HG03103 (cell line): ENCODE data around the gene GSG1.

ENCODE experiments used
- ATAC-seq: cut with Tn5 transposase; IDR thresholded peaks from one replicate; pipeline ENCODE4 v1.9.1; 2021; ENCODE audit warnings: low read depth; ENCODE audit not compliant: unreplicated experiment

Gene GSG1

DNA sequence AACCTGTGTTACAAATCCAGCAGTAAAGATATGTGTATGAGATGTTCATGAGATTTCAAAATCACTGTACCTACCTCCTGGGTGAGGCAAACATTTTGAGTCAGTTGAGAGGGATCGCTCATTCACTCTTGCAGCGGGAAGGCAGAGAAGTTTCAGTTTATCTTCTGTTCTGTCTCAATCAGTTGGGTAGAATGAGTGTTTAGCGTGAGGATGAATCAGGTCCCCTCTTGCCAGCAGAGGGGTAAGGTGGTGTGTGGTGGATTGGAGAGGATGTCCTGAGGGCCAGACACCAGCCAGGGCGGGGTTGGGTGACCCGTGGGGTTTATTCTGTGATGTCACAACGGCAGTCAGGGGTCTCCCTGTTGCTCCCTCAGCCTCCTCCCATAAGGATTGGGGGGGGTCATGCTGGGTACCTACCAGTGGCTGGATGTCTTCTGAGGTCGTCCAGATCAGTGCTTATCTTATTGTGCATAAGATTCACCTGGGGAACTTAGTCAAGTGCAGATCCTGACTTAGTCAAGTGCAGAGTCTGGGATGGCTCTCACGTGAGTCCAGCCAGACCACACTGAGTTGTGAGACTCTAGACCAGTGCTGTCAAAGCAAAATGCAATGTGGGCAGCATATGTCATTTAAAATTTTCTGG lies at the start of gene GSG1:
GSG1 (minus strand) TSS at position 277 of the 643 bp plus-strand sequence; CDS start at position 122, 155 bp downstream.
- no peak for ATAC-seq

- no peak for ATAC-seq
Measured at GRCh38 chr12:13153180-13153579, 49.7 kb upstream of the GSG1 start.

DNA sequence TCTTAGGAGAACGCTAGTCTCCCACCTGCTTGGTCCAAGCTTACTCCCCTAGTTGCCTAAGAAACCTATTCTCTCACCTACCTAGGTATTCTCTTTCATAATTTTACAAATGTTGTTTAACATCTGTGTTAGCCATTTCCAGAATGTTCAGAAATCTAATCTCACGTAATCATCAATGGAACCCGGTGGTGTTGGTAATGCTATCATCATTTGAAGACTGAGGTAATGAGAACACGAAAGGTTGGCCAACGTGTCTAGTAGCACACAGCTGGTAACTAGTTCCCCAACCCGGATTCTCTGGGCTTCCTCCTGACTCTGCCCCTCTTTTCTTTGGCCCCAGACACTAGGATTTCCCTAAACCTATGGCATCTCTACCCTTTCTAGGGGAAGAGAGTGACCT lies 49.3 kb upstream of the GSG1 start:
- ATAC-seq: no peak

DNA sequence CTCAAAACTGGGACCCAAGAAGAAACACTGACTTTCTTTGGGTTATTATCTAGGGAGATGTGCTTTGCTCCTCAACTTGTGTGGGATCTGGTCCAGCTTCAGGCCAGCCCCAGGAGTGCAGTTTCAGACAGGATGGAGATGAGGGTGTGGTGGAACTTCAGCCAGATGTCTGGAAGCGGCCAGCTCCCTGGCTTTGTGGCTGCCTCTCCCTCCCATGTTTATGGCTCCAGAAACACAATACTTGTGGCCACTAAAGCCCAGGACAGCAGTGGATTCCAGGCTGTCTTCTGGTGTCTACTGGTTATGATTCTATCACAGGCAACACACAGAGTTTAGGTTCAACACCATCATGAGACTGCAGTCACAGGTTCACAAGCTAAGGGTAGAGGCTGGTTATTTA lies 48.8 kb upstream of the GSG1 start:
- no peak for ATAC-seq

DNA sequence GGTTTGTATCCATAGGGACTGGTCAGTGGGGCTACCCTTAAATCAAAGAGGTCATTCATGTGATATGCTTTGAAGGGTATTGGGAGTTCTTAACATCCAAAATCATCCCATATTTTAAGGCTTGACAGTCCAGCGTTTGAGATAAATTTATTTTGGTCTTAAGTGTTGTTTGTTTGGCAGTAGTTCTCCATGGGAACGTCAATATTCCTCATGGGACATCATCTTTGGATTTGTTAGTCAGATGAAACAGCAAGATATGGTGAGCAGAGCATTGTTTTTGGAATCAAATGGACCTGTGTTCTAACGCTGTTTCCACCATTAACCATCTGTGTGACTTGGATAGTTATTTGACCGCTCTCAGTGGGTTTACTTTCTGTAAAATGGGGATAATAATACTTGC lies 45.9 kb upstream of the GSG1 start:
- ATAC-seq: no peak

- ATAC-seq: no peak
Measured at GRCh38 chr12:13148485-13148847, 45.0 kb upstream of the GSG1 start.

- no peak for ATAC-seq
Measured at GRCh38 chr12:13147688-13148484, 44.4 kb upstream of the GSG1 start.

- ATAC-seq: no peak
Measured at GRCh38 chr12:13146336-13146938, 43.0 kb upstream of the GSG1 start.

DNA sequence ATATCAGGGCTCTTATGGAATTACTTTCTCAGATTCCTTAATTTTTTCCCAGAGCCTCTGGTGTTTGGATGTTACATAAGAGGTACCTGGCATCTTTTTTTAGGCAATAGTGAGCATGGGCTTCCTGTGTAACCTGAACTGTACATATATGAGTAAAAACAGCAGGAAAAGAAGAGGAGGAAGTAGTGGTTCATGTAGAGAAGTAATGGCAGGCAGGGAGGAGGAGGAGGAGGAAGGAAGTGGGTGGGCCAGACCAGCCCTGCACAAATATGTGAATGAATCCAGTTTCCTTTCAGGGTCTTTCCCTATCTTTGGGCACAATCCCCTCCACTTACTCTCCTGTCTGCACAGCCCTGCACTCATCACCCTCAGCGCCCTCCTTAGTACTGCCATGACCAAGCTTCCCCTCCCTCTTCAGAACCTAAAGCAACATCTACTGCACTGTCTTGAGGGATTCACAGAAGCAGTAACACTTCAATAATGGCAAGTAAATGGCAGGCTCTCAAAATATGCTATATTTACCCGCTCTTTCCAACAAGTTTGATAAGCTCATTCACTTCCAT lies 40.9 kb upstream of the GSG1 start:
- no peak for ATAC-seq

- no peak for ATAC-seq
Measured at GRCh38 chr12:13142747-13143146, 39.3 kb upstream of the GSG1 start.

DNA sequence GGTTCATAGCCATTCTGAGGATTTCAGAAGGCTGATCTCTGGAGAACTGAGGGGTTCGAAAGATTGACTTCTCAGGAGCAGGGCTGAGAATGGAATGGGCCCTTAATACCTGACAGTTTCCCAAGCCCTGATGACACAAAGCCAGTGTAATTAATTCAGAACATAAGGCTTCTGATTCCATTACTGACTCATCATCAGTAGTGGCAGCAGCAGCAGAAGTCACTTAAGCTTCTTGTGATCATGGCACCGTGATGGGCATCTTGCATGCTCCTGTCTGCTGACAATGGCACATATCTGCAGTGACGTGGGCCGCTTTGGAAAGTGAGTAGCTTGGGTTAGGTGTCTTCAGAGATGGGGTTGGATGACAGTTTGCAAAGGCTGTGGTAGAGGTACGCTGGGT lies 38.2 kb upstream of the GSG1 start:
- ATAC-seq: no peak

- no peak for ATAC-seq
Measured at GRCh38 chr12:13135371-13136178, 32.1 kb upstream of the GSG1 start.

DNA sequence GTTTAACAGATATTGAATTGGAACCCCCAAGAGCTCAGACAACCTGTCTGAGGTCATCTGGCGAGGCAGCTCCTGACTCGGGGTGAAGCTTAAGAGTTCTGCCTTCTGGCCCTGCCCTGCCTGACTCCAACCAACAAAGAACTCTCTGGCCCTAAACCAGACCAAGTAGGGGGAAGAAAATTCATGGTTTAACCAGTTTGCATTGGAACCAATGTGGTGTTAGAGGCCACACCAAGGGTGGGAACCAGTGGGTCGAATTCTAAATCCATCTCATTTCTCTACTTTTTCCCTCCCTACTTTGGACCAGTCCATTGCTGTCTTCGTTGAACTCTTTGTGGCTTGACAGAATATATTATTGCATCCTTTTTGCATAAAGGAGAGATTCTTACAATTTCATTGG lies 30.4 kb upstream of the GSG1 start:
- no peak for ATAC-seq

- ATAC-seq: no peak
Measured at GRCh38 chr12:13130981-13131380, 27.5 kb upstream of the GSG1 start.

GRCh38 chr12:13128291-13128965 lies 25.0 kb upstream of the GSG1 start:
- ATAC-seq: no peak

DNA sequence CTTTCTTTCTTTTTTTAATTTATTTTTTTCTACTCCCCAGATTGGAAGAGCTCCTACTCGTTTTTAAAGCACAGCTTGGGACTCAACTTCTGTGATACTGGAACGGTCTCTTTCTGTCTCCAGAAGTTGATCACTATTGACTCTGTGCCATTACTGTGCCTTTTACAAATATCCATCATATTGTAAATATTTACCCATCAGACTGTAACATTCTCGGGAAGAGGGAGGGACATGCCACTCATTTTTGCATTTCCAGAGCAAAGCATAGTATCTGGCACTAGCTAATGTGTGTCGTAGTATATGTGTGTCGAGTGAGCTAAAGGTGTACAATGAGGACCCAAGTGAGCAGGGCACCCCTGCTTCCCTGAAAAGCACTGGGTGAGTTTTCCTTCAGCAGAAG lies 24.0 kb upstream of the GSG1 start:
- ATAC-seq: no peak

DNA sequence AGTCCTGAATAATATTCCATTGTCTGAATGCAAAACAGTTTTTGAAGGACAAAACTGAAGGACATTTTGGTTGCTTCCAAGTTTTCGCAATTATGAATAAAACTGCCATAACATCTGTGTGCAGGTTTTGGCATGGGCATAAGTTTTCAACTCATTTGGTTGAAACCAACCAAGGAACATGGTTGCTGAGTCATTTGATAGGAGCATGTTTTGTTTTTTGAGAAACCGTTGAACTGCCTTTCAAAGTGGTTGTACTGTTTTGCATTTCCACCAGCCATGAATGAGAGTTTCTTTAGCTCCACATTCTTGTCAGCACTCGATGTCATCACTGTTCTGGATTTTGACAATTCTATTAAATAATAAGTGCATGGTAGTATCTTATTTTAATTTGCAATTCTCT lies 23.0 kb upstream of the GSG1 start:
- no peak for ATAC-seq

- no peak for ATAC-seq
Measured at GRCh38 chr12:13125996-13126395, 22.5 kb upstream of the GSG1 start.

DNA sequence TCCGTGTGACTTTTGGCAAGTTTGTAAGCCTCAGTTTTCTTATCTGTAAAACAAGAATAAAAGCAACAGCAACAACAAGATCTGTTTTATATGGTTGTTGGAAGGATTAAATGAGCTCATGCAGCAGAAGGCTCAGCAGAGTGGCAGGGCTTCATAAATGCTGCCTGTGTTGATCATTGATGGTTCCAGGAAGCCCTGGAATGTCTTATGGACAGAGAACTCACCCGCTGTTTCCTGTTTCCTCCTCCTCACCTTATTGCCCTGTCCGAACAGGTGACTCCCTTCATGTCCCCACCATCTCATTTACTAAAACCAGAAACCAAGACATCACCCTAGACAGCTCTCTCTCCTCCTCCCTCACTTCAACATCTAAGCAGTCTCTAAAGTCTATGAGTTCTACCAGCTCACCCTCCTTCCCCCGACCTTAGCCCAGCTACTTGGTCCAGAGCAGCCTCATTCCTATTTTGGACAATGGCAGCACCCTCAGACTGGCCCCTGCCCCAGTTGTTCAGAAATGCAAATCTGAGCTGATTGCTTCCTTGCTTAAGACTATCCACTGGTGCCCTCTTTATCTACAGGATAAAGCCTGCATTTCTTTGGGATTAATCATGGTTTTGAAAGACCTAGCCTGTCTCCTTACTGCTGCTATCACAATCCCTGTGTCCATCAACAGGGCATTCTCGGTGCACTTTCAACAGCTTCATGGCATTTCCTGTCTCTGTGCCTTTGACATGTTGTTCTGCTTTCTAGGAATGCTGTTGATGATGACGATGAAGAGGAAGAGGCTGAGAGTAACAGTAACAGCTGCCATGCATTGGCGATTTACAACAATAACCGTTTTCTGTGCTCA lies 21.4 kb upstream of the GSG1 start:
- ATAC-seq: no peak
